K562 (cell line): ENCODE data around the gene TCF25. TPM values are rescaled to one million over a fixed set of nuclear protein-coding genes. Genes with fewer than 3 reads are reported as not detected.

Experiments
- CTBP1 ChIP-seq: fragments of 450-650 bp; IDR thresholded peaks from 2 replicates; pipeline ENCODE4 v1.6.1; 2016; ENCODE audit warnings: borderline replicate concordance
- ELK1 ChIP-seq: sonication (generic); formaldehyde crosslinking; IDR thresholded peaks from 2 replicates; pipeline ENCODE4 v1.8.1; 2022; ENCODE audit warnings: missing genetic modification reagents
- EZH2 ChIP-seq: IDR thresholded peaks from 2 replicates; pipeline ENCODE4 v1.6.1; 2012; ENCODE audit warnings: low read depth, mild to moderate bottlenecking, inconsistent platforms, low read length, borderline replicate concordance
- FUS ChIP-seq: fragments of 200-400 bp; formaldehyde crosslinking; optimal IDR thresholded peaks from 2 replicates; pipeline ENCODE3; 2017; ENCODE audit warnings: low read depth, low read length
- MED1 ChIP-seq: sonication (generic); formaldehyde crosslinking; IDR thresholded peaks from 2 replicates; pipeline ENCODE4 v1.8.1; 2023; ENCODE audit warnings: missing genetic modification reagents, borderline replicate concordance
- NONO ChIP-seq, 2 experiments: fragments of 200-400 bp in 1 of 2; fragments of 450-650 bp in 1 of 2; formaldehyde crosslinking in 1 of 2; IDR thresholded peaks; 2 replicates each; pipeline ENCODE4 v1.6.1; 2017; ENCODE audit warnings: low read depth in 2 of 2, mild to moderate bottlenecking in 2 of 2, moderate library complexity in 2 of 2, low read length in 1 of 2
- RAD21 ChIP-seq, 2 experiments: fragments of 250-450 bp in 1 of 2; fragments of 450-650 bp in 1 of 2; sonication (Bioruptor Pico) in 1 of 2; formaldehyde crosslinking in 1 of 2; IDR thresholded peaks in 1 of 2; conservative IDR thresholded peaks in 1 of 2; 2 replicates each; pipeline versions ENCODE4 v1.4.0 to v1.8.0; 2020 to 2022; ENCODE audit warnings: mild to moderate bottlenecking in 2 of 2, moderate library complexity in 1 of 2
- SLC30A9 ChIP-seq: fragments of 250-450 bp; sonication (Bioruptor Pico); IDR thresholded peaks from 2 replicates; pipeline ENCODE4 v1.8.0; 2022; ENCODE audit warnings: mild to moderate bottlenecking, moderate library complexity
- SMAD4 ChIP-seq: fragments of 250-450 bp; sonication (Bioruptor Pico); conservative IDR thresholded peaks from 2 replicates; pipeline ENCODE4 v1.8.0; 2021; ENCODE audit warnings: inconsistent platforms, mild to moderate bottlenecking, moderate library complexity
- SRSF3 ChIP-seq: fragments of 200-400 bp; formaldehyde crosslinking; IDR thresholded peaks from 2 replicates; pipeline ENCODE4 v1.6.1; 2016; ENCODE audit warnings: mild to moderate bottlenecking, low read length, moderate library complexity; ENCODE audit not compliant: insufficient read depth
- TFAM ChIP-seq: fragments of 250-450 bp; sonication (Bioruptor Pico); conservative IDR thresholded peaks from 2 replicates; pipeline ENCODE4 v1.5.0; 2021; ENCODE audit warnings: mild to moderate bottlenecking, moderate library complexity
- ZBTB12 ChIP-seq: fragments of 250-450 bp; sonication (Bioruptor Pico); IDR thresholded peaks from 2 replicates; pipeline ENCODE4 v1.4.0; 2020
- ZNF740 ChIP-seq, 3 experiments: fragments of 200-800 bp in 1 of 3; sonication (Bioruptor generic) in 1 of 3; sonication (generic) in 1 of 3; formaldehyde crosslinking in 1 of 3; IDR thresholded peaks; 2 replicates each; pipeline versions ENCODE4 v1.6.1 to v1.8.0; 2016 to 2022; ENCODE audit warnings: mild to moderate bottlenecking in 2 of 3, missing compliant biosample characterization in 2 of 3, missing genetic modification characterization in 2 of 3, missing genetic modification reagents in 1 of 3
- ZNF778 ChIP-seq: fragments of 450-650 bp; formaldehyde crosslinking; IDR thresholded peaks from 2 replicates; pipeline ENCODE4 v1.4.0; 2020; ENCODE audit warnings: mild to moderate bottlenecking, moderate library complexity
- polyA plus RNA-seq, 8 experiments: library from polyadenylated mRNA; depleted of rRNA in 4 of 8; stranded (reverse) in 5 of 8; unstranded in 3 of 8; fragments of >200 nt; fragmentation: Nextera tagmentation in 2 of 8; fragmentation: Illumina TruSeq in 1 of 8; extraction: Ambion mirVana in 2 of 8; extraction: Trizol in 1 of 8; gene quantifications; 2 replicates each; pipeline versions ENCODE4 v1.2.1 to v1.2.3, GENCODE V29; 2011 to 2014; ENCODE audit warnings: inconsistent platforms in 1 of 8, missing spikeins in 1 of 8
- total RNA-seq, 7 experiments: library from RNA; depleted of rRNA in 6 of 7; stranded (reverse); fragments of >200 nt in 6 of 7; fragmentation: Illumina TruSeq in 2 of 7; extraction: Trizol in 2 of 7; gene quantifications; 2 replicates each; pipeline versions ENCODE4 v1.2.1 to v1.2.3, GENCODE V29; 2011 to 2021; ENCODE audit warnings: low replicate concordance in 1 of 7
- TF ChIP-seq, protein P1 (sequence below): sonication (generic); formaldehyde crosslinking; IDR thresholded peaks from 2 replicates; pipeline ENCODE4 v1.8.0; 2023; ENCODE audit warnings: missing genetic modification reagents, mild to moderate bottlenecking, borderline replicate concordance

The TCF25 gene
- total and polyA plus RNA-seq, 9 of the 15 experiments (the other 6 are each of a cell fraction or from before 2014, with no cell fraction given): 9.0 to 154 (median 83.8) TPM

- TF ChIP-seq ELK1 (CRISPR knock-in tag) (no peak), SLC30A9 (no peak), NONO (IDR thresholded peaks at IDR 0.05; ENCODE audit: low read depth in 2 of 2, low read length in 1 of 2) (no peak), CTBP1 (0 out of 2 replicates have a peak, but pooled peaks have one; percentile 12), MED1 (no peak), FUS (no peak), SMAD4 (no peak), ZNF778 (CRISPR knock-in tag) (no peak), RAD21 (CRISPR knock-in tag; conservative IDR thresholded peaks at IDR 0.05 in 1 of 2, IDR thresholded peaks at IDR 0.05 in 1 of 2) (peak in 1 of 2 experiments; percentile 42; a peak in 2 of 4 replicates), ZBTB12 (CRISPR knock-in tag) (no peak), ZNF740 (CRISPR knock-in tag; IDR thresholded peaks at IDR 0.05) (no peak), ZNF740 (tag; IDR thresholded peaks at IDR 0.05) (no peak), TFAM (CRISPR knock-in tag) (no peak), SRSF3 (no peak), EZH2 (no peak)
- TF ChIP-seq, protein P1, sequence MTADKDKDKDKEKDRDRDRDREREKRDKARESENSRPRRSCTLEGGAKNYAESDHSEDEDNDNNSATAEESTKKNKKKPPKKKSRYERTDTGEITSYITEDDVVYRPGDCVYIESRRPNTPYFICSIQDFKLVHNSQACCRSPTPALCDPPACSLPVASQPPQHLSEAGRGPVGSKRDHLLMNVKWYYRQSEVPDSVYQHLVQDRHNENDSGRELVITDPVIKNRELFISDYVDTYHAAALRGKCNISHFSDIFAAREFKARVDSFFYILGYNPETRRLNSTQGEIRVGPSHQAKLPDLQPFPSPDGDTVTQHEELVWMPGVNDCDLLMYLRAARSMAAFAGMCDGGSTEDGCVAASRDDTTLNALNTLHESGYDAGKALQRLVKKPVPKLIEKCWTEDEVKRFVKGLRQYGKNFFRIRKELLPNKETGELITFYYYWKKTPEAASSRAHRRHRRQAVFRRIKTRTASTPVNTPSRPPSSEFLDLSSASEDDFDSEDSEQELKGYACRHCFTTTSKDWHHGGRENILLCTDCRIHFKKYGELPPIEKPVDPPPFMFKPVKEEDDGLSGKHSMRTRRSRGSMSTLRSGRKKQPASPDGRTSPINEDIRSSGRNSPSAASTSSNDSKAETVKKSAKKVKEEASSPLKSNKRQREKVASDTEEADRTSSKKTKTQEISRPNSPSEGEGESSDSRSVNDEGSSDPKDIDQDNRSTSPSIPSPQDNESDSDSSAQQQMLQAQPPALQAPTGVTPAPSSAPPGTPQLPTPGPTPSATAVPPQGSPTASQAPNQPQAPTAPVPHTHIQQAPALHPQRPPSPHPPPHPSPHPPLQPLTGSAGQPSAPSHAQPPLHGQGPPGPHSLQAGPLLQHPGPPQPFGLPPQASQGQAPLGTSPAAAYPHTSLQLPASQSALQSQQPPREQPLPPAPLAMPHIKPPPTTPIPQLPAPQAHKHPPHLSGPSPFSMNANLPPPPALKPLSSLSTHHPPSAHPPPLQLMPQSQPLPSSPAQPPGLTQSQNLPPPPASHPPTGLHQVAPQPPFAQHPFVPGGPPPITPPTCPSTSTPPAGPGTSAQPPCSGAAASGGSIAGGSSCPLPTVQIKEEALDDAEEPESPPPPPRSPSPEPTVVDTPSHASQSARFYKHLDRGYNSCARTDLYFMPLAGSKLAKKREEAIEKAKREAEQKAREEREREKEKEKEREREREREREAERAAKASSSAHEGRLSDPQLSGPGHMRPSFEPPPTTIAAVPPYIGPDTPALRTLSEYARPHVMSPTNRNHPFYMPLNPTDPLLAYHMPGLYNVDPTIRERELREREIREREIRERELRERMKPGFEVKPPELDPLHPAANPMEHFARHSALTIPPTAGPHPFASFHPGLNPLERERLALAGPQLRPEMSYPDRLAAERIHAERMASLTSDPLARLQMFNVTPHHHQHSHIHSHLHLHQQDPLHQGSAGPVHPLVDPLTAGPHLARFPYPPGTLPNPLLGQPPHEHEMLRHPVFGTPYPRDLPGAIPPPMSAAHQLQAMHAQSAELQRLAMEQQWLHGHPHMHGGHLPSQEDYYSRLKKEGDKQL (CRISPR knock-in tag): no peak
Measured at GRCh38 chr16:89918453-89919347, 45.3 kb downstream of the TCF25 start, which contains the start of gene MC1R (continued).
